GM21576 (cell line): ENCODE measurements around the gene TGFA.
"Not testable (repeated sequence)": the region's sequence is repeated elsewhere in the genome, so short reads cannot be mapped to it uniquely, and the experiment has no call there.

Experiments
- ATAC-seq: cut with Tn5 transposase; IDR thresholded peaks from one replicate; pipeline ENCODE4 v1.9.1; 2021; ENCODE audit warnings: mild to moderate bottlenecking, moderate library complexity; ENCODE audit not compliant: unreplicated experiment

The TGFA gene

GRCh38 chr2:70467237-70467636 lies 86.4 kb downstream of the TGFA start:
- ATAC-seq = no peak

- ATAC-seq = not testable (repeated sequence)
Observed at GRCh38 chr2:70466647-70467046, 87.0 kb downstream of the TGFA start.

GRCh38 chr2:70463997-70464396 lies 89.6 kb downstream of the TGFA start:
- ATAC-seq = no peak

GRCh38 chr2:70463581-70463980 lies 90.0 kb downstream of the TGFA start:
- ATAC-seq = no peak

- no peak for ATAC-seq
Observed at GRCh38 chr2:70461981-70462876, 91.4 kb downstream of the TGFA start.

- ATAC-seq = no peak
Observed at GRCh38 chr2:70461414-70461813, 92.2 kb downstream of the TGFA start.

- ATAC-seq = no peak
Observed at GRCh38 chr2:70460333-70460732, 93.3 kb downstream of the TGFA start.

GRCh38 chr2:70458661-70459060 lies 95.0 kb downstream of the TGFA start:
- no peak for ATAC-seq

- ATAC-seq = no peak
Observed at GRCh38 chr2:70456585-70457495, 96.8 kb downstream of the TGFA start.

GRCh38 chr2:70454936-70455544 lies 98.6 kb downstream of the TGFA start:
- ATAC-seq = no peak

GRCh38 chr2:70450641-70451250 lies 102.9 kb downstream of the TGFA start:
- no peak for ATAC-seq

GRCh38 chr2:70448041-70448440 lies 105.6 kb downstream of the TGFA start:
- no peak for ATAC-seq

GRCh38 chr2:70443726-70444125 lies 109.9 kb downstream of the TGFA start:
- no peak for ATAC-seq

GRCh38 chr2:70443078-70443465 lies 110.6 kb downstream of the TGFA start:
- no peak for ATAC-seq

- ATAC-seq = no peak
Observed at GRCh38 chr2:70442301-70443077, 111.1 kb downstream of the TGFA start.

GRCh38 chr2:70440621-70441020 lies 113.0 kb downstream of the TGFA start:
- no peak for ATAC-seq

- ATAC-seq = no peak
Observed at GRCh38 chr2:70435138-70435537, 118.5 kb downstream of the TGFA start.

- ATAC-seq = no peak
Observed at GRCh38 chr2:70433315-70433714, 120.3 kb downstream of the TGFA start.

- no peak for ATAC-seq
Observed at GRCh38 chr2:70431716-70432347, 121.8 kb downstream of the TGFA start.

GRCh38 chr2:70426341-70426740 lies 127.3 kb downstream of the TGFA start:
- no peak for ATAC-seq
